Measurements from ENCODE around the gene RPL18. TPM values are rescaled to one million over a fixed set of nuclear protein-coding genes. Genes with fewer than 3 reads are reported as not detected.
"Not testable (repeated sequence)": the region's sequence is repeated elsewhere in the genome, so short reads cannot be mapped to it uniquely, and the experiment has no call there.

RPL18 gene
- total and polyA plus RNA-seq, 4 donors, result 276 to 830 (median 586) TPM

- TF ChIP-seq HNF4A (conservative IDR thresholded peaks at IDR 0.05), result no peak
- TF ChIP-seq SP1 (IDR thresholded peaks at IDR 0.05), result no peak
- no peak for TF ChIP-seq HNF4G (IDR thresholded peaks at IDR 0.05)
- TF ChIP-seq, protein P1, sequence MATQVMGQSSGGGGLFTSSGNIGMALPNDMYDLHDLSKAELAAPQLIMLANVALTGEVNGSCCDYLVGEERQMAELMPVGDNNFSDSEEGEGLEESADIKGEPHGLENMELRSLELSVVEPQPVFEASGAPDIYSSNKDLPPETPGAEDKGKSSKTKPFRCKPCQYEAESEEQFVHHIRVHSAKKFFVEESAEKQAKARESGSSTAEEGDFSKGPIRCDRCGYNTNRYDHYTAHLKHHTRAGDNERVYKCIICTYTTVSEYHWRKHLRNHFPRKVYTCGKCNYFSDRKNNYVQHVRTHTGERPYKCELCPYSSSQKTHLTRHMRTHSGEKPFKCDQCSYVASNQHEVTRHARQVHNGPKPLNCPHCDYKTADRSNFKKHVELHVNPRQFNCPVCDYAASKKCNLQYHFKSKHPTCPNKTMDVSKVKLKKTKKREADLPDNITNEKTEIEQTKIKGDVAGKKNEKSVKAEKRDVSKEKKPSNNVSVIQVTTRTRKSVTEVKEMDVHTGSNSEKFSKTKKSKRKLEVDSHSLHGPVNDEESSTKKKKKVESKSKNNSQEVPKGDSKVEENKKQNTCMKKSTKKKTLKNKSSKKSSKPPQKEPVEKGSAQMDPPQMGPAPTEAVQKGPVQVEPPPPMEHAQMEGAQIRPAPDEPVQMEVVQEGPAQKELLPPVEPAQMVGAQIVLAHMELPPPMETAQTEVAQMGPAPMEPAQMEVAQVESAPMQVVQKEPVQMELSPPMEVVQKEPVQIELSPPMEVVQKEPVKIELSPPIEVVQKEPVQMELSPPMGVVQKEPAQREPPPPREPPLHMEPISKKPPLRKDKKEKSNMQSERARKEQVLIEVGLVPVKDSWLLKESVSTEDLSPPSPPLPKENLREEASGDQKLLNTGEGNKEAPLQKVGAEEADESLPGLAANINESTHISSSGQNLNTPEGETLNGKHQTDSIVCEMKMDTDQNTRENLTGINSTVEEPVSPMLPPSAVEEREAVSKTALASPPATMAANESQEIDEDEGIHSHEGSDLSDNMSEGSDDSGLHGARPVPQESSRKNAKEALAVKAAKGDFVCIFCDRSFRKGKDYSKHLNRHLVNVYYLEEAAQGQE (IDR thresholded peaks at IDR 0.05), result no peak
- no peak for TF ChIP-seq NR2F2 (IDR thresholded peaks at IDR 0.05)
- no peak for TF ChIP-seq YY1 (IDR thresholded peaks at IDR 0.05)
- no peak for TF ChIP-seq EGR1 (IDR thresholded peaks at IDR 0.05; ENCODE audit: low read depth in 2 of 2)
- TF ChIP-seq, protein P2, sequence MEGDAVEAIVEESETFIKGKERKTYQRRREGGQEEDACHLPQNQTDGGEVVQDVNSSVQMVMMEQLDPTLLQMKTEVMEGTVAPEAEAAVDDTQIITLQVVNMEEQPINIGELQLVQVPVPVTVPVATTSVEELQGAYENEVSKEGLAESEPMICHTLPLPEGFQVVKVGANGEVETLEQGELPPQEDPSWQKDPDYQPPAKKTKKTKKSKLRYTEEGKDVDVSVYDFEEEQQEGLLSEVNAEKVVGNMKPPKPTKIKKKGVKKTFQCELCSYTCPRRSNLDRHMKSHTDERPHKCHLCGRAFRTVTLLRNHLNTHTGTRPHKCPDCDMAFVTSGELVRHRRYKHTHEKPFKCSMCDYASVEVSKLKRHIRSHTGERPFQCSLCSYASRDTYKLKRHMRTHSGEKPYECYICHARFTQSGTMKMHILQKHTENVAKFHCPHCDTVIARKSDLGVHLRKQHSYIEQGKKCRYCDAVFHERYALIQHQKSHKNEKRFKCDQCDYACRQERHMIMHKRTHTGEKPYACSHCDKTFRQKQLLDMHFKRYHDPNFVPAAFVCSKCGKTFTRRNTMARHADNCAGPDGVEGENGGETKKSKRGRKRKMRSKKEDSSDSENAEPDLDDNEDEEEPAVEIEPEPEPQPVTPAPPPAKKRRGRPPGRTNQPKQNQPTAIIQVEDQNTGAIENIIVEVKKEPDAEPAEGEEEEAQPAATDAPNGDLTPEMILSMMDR (IDR thresholded peaks at IDR 0.05; ENCODE audit: low read depth, low read length, missing input control), result no peak
- no peak for TF ChIP-seq JUND (IDR thresholded peaks at IDR 0.05)
- TF ChIP-seq GABPA (IDR thresholded peaks at IDR 0.05 in 1 of 2, conservative IDR thresholded peaks at IDR 0.05 in 1 of 2), result no peak
- TF ChIP-seq ATF3 (IDR thresholded peaks at IDR 0.05), result no peak
- no peak for TF ChIP-seq FOXA1 (IDR thresholded peaks at IDR 0.05)
- TF ChIP-seq RXRA (IDR thresholded peaks at IDR 0.05), result no peak
- TF ChIP-seq, protein P3, sequence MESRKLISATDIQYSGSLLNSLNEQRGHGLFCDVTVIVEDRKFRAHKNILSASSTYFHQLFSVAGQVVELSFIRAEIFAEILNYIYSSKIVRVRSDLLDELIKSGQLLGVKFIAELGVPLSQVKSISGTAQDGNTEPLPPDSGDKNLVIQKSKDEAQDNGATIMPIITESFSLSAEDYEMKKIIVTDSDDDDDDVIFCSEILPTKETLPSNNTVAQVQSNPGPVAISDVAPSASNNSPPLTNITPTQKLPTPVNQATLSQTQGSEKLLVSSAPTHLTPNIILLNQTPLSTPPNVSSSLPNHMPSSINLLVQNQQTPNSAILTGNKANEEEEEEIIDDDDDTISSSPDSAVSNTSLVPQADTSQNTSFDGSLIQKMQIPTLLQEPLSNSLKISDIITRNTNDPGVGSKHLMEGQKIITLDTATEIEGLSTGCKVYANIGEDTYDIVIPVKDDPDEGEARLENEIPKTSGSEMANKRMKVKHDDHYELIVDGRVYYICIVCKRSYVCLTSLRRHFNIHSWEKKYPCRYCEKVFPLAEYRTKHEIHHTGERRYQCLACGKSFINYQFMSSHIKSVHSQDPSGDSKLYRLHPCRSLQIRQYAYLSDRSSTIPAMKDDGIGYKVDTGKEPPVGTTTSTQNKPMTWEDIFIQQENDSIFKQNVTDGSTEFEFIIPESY (IDR thresholded peaks at IDR 0.05), result no peak
- TF ChIP-seq, protein P4, sequence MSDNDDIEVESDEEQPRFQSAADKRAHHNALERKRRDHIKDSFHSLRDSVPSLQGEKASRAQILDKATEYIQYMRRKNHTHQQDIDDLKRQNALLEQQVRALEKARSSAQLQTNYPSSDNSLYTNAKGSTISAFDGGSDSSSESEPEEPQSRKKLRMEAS (IDR thresholded peaks at IDR 0.05), result no peak
- Histone ChIP-seq H3K4me3 (ENCODE audit: low read depth in 1 of 3, low read length in 3 of 3) (no peak overlapping the region), H3K4me1 (ENCODE audit: control insufficient read depth in 4 of 4, insufficient read depth in 4 of 4, low read length in 3 of 4) (peaks cover 0 to 6% (median 3%) of the 10 kb centered on the region in 4 donors), H3K27me3 (ENCODE audit: control insufficient read depth in 4 of 4, insufficient read depth in 4 of 4, low read length in 3 of 4) (no peaks in the 10 kb centered on the region), H3K9ac (ENCODE audit: low read depth in 1 of 2, low read length in 2 of 2) (no peak overlapping the region), H3K36me3 (ENCODE audit: control insufficient read depth in 4 of 4, insufficient read depth in 3 of 4, low read depth in 1 of 4, low read length in 3 of 4) (no peaks in the 10 kb centered on the region), H3K27ac (ENCODE audit: low read depth in 1 of 2, low read length in 2 of 2) (no peak overlapping the region), H3K9me3 (ENCODE audit: control insufficient read depth in 4 of 4, low read length in 3 of 4) (no peaks in the 10 kb centered on the region)
- DNase-seq (ENCODE audit: low spot score), result no peak
- WGBS, result 73% methylated on average over 2 of the region's 2 CpGs
Measured at GRCh38 chr19:48582168-48582567, 36.8 kb downstream of the RPL18 start.

GRCh38 chr19:48578891-48579290 is 40.1 kb downstream of the RPL18 start:
- TF ChIP-seq, protein P2 (IDR thresholded peaks at IDR 0.05; ENCODE audit: low read depth, low read length, missing input control), result no peak
- TF ChIP-seq JUND (IDR thresholded peaks at IDR 0.05), result no peak
- TF ChIP-seq YY1 (IDR thresholded peaks at IDR 0.05), result no peak
- no peak for TF ChIP-seq HNF4A (conservative IDR thresholded peaks at IDR 0.05)
- no peak for DNase-seq (ENCODE audit: low spot score)
- WGBS, result 49% methylated on average over 3 of the region's 3 CpGs

DNA sequence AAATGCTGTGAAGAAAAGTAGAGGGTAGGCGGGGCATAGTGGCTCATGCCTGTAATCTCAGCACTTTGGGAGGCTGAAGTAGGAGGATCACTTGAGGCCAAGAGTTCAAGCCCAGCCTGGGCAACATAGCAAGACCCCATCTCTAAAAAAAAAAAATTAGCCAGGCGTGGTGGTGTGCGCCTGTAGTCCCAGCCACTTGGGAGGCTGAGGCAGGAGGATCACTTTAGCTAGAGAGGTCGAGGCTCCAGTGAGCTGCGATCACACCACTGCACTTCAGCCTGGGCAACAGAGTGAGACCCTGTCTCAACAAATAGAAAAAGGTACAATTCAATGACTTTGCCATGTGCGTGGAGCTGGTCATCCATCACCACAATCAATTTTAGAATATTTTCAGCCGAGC is 41.1 kb downstream of the RPL18 start:
- H3K27ac ChIP-seq (ENCODE audit: low read depth in 1 of 2, low read length in 2 of 2); H3K4me1 ChIP-seq (ENCODE audit: control insufficient read depth in 4 of 4, insufficient read depth in 4 of 4, low read length in 3 of 4); H3K9me3 ChIP-seq (ENCODE audit: control insufficient read depth in 4 of 4, low read length in 3 of 4); H3K9ac ChIP-seq (ENCODE audit: low read depth in 1 of 2, low read length in 2 of 2); H3K36me3 ChIP-seq (ENCODE audit: control insufficient read depth in 4 of 4, insufficient read depth in 3 of 4, low read depth in 1 of 4, low read length in 3 of 4); DNase-seq (ENCODE audit: low spot score); H3K4me3 ChIP-seq (ENCODE audit: low read depth in 1 of 3, low read length in 3 of 3); H3K27me3 ChIP-seq (ENCODE audit: control insufficient read depth in 4 of 4, insufficient read depth in 4 of 4, low read length in 3 of 4): not testable (repeated sequence)
- 93% methylated on average over 7 of the region's 7 CpGs for WGBS

More at GRCh38 chr19:48578891-48579290, 40.1 kb downstream of the RPL18 start:
- no peaks in the 10 kb centered on the region for H3K9me3 ChIP-seq (ENCODE audit: control insufficient read depth in 4 of 4, low read length in 3 of 4)
- H3K4me1 ChIP-seq (ENCODE audit: control insufficient read depth in 4 of 4, insufficient read depth in 4 of 4, low read length in 3 of 4), result peaks cover 0 to 4% (median 1%) of the 10 kb centered on the region in 4 donors
- no peaks in the 10 kb centered on the region for H3K36me3 ChIP-seq (ENCODE audit: control insufficient read depth in 4 of 4, insufficient read depth in 3 of 4, low read depth in 1 of 4, low read length in 3 of 4)
- H3K9ac ChIP-seq (ENCODE audit: low read depth in 1 of 2, low read length in 2 of 2), result no peak overlapping the region
- no peaks in the 10 kb centered on the region for H3K27me3 ChIP-seq (ENCODE audit: control insufficient read depth in 4 of 4, insufficient read depth in 4 of 4, low read length in 3 of 4)
- no peak overlapping the region for H3K4me3 ChIP-seq (ENCODE audit: low read depth in 1 of 3, low read length in 3 of 3)
- H3K27ac ChIP-seq (ENCODE audit: low read depth in 1 of 2, low read length in 2 of 2), result no peak overlapping the region
